ENCODE results near the gene MS4A10. TPM values are rescaled to one million over a fixed set of nuclear protein-coding genes. Genes with fewer than 3 reads are reported as not detected.

The MS4A10 gene
- total RNA-seq, 2 experiments from 2014 or later, result not detected

GRCh38 chr11:60825790-60826189 lies 40.7 kb downstream of the MS4A10 start:
- ChIA-PET CTCF (interaction anchor here (9.1 kb wide), 1 partner anchor 62 kb away, joined by 281 read pairs; no protein-coding TSS in a partner anchor), POLR2A (no interaction called here)
- no peak overlapping the region for H3K4me3 Mint-ChIP-seq
- H3K4me1 Mint-ChIP-seq, result no peaks in the 10 kb centered on the region
- H3K27ac Mint-ChIP-seq, result no peak overlapping the region
- no peaks in the 10 kb centered on the region for H3K36me3 Mint-ChIP-seq (ENCODE audit: low read depth)
- peaks cover 6% of the 10 kb centered on the region for H3K27me3 Mint-ChIP-seq
- H3K9me3 Mint-ChIP-seq, result no peaks in the 10 kb centered on the region
- DNase-seq, result no peak

GRCh38 chr11:60830478-60831142 lies 45.5 kb downstream of the MS4A10 start:
- DNase-seq, result no peak
- H3K27ac Mint-ChIP-seq, result no peak overlapping the region
- CTCF ChIA-PET, result interaction anchor here (0.5 to 9.1 kb wide), 26 partner anchors 9 to 463 kb away, joined by 3 to 281 read pairs (median 6); partner anchors contain the start of genes CCDC86, PTGDR2, TMEM109 and ZP1
- H3K36me3 Mint-ChIP-seq (ENCODE audit: low read depth), result no peaks in the 10 kb centered on the region
- no peak overlapping the region for H3K4me3 Mint-ChIP-seq
- H3K27me3 Mint-ChIP-seq, result peaks cover 7% of the 10 kb centered on the region
- POLR2A ChIA-PET, result interaction anchor here (0.6 to 2.4 kb wide), 4 partner anchors 42 to 141 kb away, joined by 3 to 20 read pairs (median 6); partner anchors contain the start of gene CD6
- H3K4me1 Mint-ChIP-seq, result peaks cover 25% of the 10 kb centered on the region
- no peaks in the 10 kb centered on the region for H3K9me3 Mint-ChIP-seq

GRCh38 chr11:60831143-60831500 lies 46.0 kb downstream of the MS4A10 start:
- peaks cover 7% of the 10 kb centered on the region for H3K27me3 Mint-ChIP-seq
- H3K36me3 Mint-ChIP-seq (ENCODE audit: low read depth), result no peaks in the 10 kb centered on the region
- ChIA-PET POLR2A (interaction anchor here (0.6 to 2.4 kb wide), 4 partner anchors 42 to 140 kb away, joined by 3 to 20 read pairs (median 6); partner anchors contain the start of gene CD6), CTCF (interaction anchor here (0.5 to 9.1 kb wide), 29 partner anchors 11 to 463 kb away, joined by 3 to 281 read pairs (median 5); partner anchors contain the start of genes CCDC86, PTGDR2, TMEM109 and ZP1)
- peak; percentile 84 for DNase-seq
- no peak overlapping the region for H3K4me3 Mint-ChIP-seq
- H3K27ac Mint-ChIP-seq, result no peak overlapping the region
- peaks cover 30% of the 10 kb centered on the region for H3K4me1 Mint-ChIP-seq
- H3K9me3 Mint-ChIP-seq, result no peaks in the 10 kb centered on the region

GRCh38 chr11:60831501-60832079 lies 46.5 kb downstream of the MS4A10 start:
- no peaks in the 10 kb centered on the region for H3K36me3 Mint-ChIP-seq (ENCODE audit: low read depth)
- POLR2A ChIA-PET, result interaction anchor here (0.7 to 2.4 kb wide), 5 partner anchors 41 to 151 kb away, joined by 3 to 20 read pairs (median 5); no protein-coding TSS in a partner anchor
- DNase-seq, result no peak
- no peaks in the 10 kb centered on the region for H3K9me3 Mint-ChIP-seq
- H3K4me1 Mint-ChIP-seq, result peaks cover 32% of the 10 kb centered on the region
- no peak overlapping the region for H3K4me3 Mint-ChIP-seq
- H3K27ac Mint-ChIP-seq, result no peak overlapping the region
- H3K27me3 Mint-ChIP-seq, result peaks cover 7% of the 10 kb centered on the region
- CTCF ChIA-PET, result interaction anchor here (0.7 to 9.1 kb wide), 28 partner anchors 11 to 462 kb away, joined by 3 to 281 read pairs (median 6); partner anchors contain the start of genes CCDC86, PTGDR2, TMEM109 and ZP1

GRCh38 chr11:60834742-60835533 lies 49.8 kb downstream of the MS4A10 start:
- no peaks in the 10 kb centered on the region for H3K9me3 Mint-ChIP-seq
- H3K4me3 Mint-ChIP-seq, result no peak overlapping the region
- peaks cover 51% of the 10 kb centered on the region for H3K4me1 Mint-ChIP-seq
- H3K27me3 Mint-ChIP-seq, result peaks cover 4% of the 10 kb centered on the region
- H3K27ac Mint-ChIP-seq, result peak overlapping the region; percentile 4
- POLR2A ChIA-PET, result interaction anchor here (1.9 kb wide), 1 partner anchor 36 kb away, joined by 5 read pairs; no protein-coding TSS in a partner anchor
- H3K36me3 Mint-ChIP-seq (ENCODE audit: low read depth), result no peaks in the 10 kb centered on the region
- DNase-seq, result no peak
- CTCF ChIA-PET, result interaction anchor here (0.7 to 6.1 kb wide), 2 partner anchors 53 to 64 kb away, joined by 3 to 45 read pairs; no protein-coding TSS in a partner anchor

- H3K9me3 Mint-ChIP-seq, result no peaks in the 10 kb centered on the region
Observed at GRCh38 chr11:60835534-60835846, 50.4 kb downstream of the MS4A10 start.

GRCh38 chr11:60836866-60837515 lies 51.9 kb downstream of the MS4A10 start:
- no peaks in the 10 kb centered on the region for H3K9me3 Mint-ChIP-seq
- POLR2A ChIA-PET, result interaction anchor here (0.9 to 2.5 kb wide), 6 partner anchors 19 to 69 kb away, joined by 3 to 9 read pairs (median 4); partner anchors contain the start of genes PRPF19 and PTGDR2
- CTCF ChIA-PET, result interaction anchor here (0.8 to 6.1 kb wide), 7 partner anchors 8 to 77 kb away, joined by 3 to 45 read pairs (median 4); partner anchors contain the start of genes TMEM109 and ZP1
- peak overlapping the region; percentile 18 for H3K27ac Mint-ChIP-seq
- no peak overlapping the region for H3K4me3 Mint-ChIP-seq
- no peaks in the 10 kb centered on the region for H3K36me3 Mint-ChIP-seq (ENCODE audit: low read depth)
- H3K27me3 Mint-ChIP-seq, result peaks cover 4% of the 10 kb centered on the region
- no peak for DNase-seq
- H3K4me1 Mint-ChIP-seq, result peaks cover 61% of the 10 kb centered on the region

More at GRCh38 chr11:60835534-60835846, 50.4 kb downstream of the MS4A10 start:
- no peak overlapping the region for H3K4me3 Mint-ChIP-seq
- no peak overlapping the region for H3K27ac Mint-ChIP-seq
- POLR2A ChIA-PET, result interaction anchor here (1.9 kb wide), 1 partner anchor 35 kb away, joined by 5 read pairs; no protein-coding TSS in a partner anchor
- peaks cover 54% of the 10 kb centered on the region for H3K4me1 Mint-ChIP-seq
- DNase-seq, result no peak
- H3K27me3 Mint-ChIP-seq, result peaks cover 4% of the 10 kb centered on the region
- CTCF ChIA-PET, result interaction anchor here (0.7 to 6.1 kb wide), 2 partner anchors 52 to 64 kb away, joined by 3 to 45 read pairs; no protein-coding TSS in a partner anchor
- no peaks in the 10 kb centered on the region for H3K36me3 Mint-ChIP-seq (ENCODE audit: low read depth)

- peaks cover 1% of the 10 kb centered on the region for H3K27me3 Mint-ChIP-seq
- no peaks in the 10 kb centered on the region for H3K36me3 Mint-ChIP-seq (ENCODE audit: low read depth)
- no peak for DNase-seq
- no peaks in the 10 kb centered on the region for H3K9me3 Mint-ChIP-seq
- ChIA-PET CTCF (interaction anchor here (0.6 to 6.1 kb wide), 7 partner anchors 9 to 76 kb away, joined by 3 to 45 read pairs (median 4); partner anchors contain the start of gene TMEM109), POLR2A (interaction anchor here (1.2 to 2.5 kb wide), 4 partner anchors 17 to 68 kb away, joined by 4 to 9 read pairs (median 6); partner anchors contain the start of genes PRPF19 and PTGDR2)
- no peak overlapping the region for H3K27ac Mint-ChIP-seq
- H3K4me3 Mint-ChIP-seq, result no peak overlapping the region
- H3K4me1 Mint-ChIP-seq, result peaks cover 63% of the 10 kb centered on the region
Observed at GRCh38 chr11:60838132-60838531, 53.0 kb downstream of the MS4A10 start.

- ChIA-PET POLR2A (interaction anchor here (1.0 to 1.2 kb wide), 2 partner anchors 30 to 47 kb away, joined by 3 read pairs; no protein-coding TSS in a partner anchor), CTCF (interaction anchor here (1.1 to 4.9 kb wide), 4 partner anchors 9 to 75 kb away, joined by 3 to 23 read pairs (median 10); no protein-coding TSS in a partner anchor)
- Mint-ChIP-seq H3K4me3 (peak overlapping the region; percentile 79), H3K27me3 (no peaks in the 10 kb centered on the region), H3K9me3 (no peaks in the 10 kb centered on the region), H3K4me1 (peaks cover 70% of the 10 kb centered on the region), H3K36me3 (ENCODE audit: low read depth) (no peaks in the 10 kb centered on the region), H3K27ac (peak overlapping the region; percentile 42)
- no peak for DNase-seq
Observed at GRCh38 chr11:60840470-60841430, 55.6 kb downstream of the MS4A10 start.

- H3K36me3 Mint-ChIP-seq (ENCODE audit: low read depth), result no peaks in the 10 kb centered on the region
- ChIA-PET CTCF (interaction anchor here (2.2 to 4.9 kb wide), 2 partner anchors 11 to 46 kb away, joined by 16 to 23 read pairs; no protein-coding TSS in a partner anchor), POLR2A (interaction anchor here (0.7 to 1.2 kb wide), 8 partner anchors 9 to 129 kb away, joined by 3 to 6 read pairs (median 3); partner anchors contain the start of genes CD6, PRPF19 and PTGDR2)
- H3K27me3 Mint-ChIP-seq, result no peaks in the 10 kb centered on the region
- H3K9me3 Mint-ChIP-seq, result no peaks in the 10 kb centered on the region
- peak within 1 kb of the TSS; percentile 79 for H3K4me3 Mint-ChIP-seq
- peak; percentile 98 for DNase-seq
- H3K4me1 Mint-ChIP-seq, result peaks cover 62% of the 10 kb centered on the region
- peak within 1 kb of the TSS; percentile 86 for H3K27ac Mint-ChIP-seq
Observed at GRCh38 chr11:60841797-60842667, 56.9 kb downstream of the MS4A10 start, which contains the start of gene CCDC86. TSS of gene CCDC86 (plus strand) at chr11:60842113. CDS start at chr11:60842125, 12 bp downstream.

Measured in activated CD4-positive, alpha-beta memory T cell treated with anti-CD3 and anti-CD28 coated beads, Interleukin-2, amount 10 ng/mL, durations not matched to agents 7 days and 5 days (primary cell).